Measurements from ENCODE around the gene EFS. TPM values are rescaled to one million over a fixed set of nuclear protein-coding genes. Genes with fewer than 3 reads are reported as not detected.
"Not testable (repeated sequence)": the region's sequence is repeated elsewhere in the genome, so short reads cannot be mapped to it uniquely, and the experiment has no call there.

EFS gene
- total RNA-seq, 1 experiment from 2014 or later, result not detected

DNA sequence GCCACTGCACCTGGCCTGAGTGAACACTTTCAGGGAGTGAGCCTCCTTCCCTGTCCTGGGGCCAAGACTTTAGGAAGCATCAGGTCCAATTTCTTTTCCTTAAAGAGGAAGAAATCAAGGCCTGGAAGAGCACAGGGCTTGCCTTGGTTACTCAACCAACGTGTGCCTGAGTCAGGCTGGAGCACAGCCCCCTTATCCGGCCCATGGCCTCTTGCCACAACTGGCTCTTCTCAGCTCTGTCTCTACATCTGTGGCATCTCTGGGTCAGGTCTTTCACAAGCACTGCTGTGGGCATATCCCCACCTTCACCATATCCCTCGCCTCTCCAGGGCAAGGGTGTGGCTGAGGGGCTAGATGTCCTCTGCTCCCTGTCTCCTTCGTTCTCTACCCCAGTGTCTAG lies 36.3 kb upstream of the EFS start:
- DNase-seq (ENCODE audit: low read depth, low spot score), result no peak
- in situ Hi-C loops (cut with HindIII; ENCODE audit: low pct_unique_long_range_greater_than_20kb, low sequenced_read_pairs), result no loop called here

DNA sequence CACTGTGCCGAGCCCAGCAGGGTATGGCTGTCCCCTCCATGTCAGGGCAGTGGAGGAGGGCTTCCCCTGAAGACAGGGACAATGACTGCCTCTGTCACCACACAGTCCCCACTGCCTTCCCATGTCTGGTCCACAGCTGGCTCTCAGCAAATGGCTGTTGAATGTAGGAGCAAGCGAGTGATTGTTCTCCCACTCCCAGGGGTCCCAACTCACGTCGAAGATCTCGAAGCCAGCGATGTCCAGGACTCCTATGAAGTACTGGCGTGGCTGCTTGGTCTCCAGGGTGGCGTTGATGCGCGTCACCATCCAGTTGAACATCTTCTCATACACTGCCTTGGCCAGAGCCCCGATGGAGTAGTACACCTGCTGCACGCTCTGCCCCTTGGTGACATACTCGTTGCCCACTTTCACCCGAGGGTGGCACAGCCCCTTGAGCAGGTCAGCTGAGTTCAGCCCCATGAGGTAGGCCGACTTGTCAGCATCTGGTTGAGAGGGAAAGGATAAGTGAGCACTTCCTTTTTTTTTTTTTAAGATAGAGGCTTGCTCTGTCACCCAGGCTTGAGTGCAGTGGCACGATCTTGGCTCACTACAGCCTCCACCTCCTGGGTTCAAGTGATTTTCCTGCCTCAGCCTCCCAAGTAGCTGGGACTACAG lies 35.7 kb upstream of the EFS start:
- in situ Hi-C loops (cut with HindIII; ENCODE audit: low pct_unique_long_range_greater_than_20kb, low sequenced_read_pairs); DNase-seq (ENCODE audit: low read depth, low spot score): not testable (repeated sequence)

DNA sequence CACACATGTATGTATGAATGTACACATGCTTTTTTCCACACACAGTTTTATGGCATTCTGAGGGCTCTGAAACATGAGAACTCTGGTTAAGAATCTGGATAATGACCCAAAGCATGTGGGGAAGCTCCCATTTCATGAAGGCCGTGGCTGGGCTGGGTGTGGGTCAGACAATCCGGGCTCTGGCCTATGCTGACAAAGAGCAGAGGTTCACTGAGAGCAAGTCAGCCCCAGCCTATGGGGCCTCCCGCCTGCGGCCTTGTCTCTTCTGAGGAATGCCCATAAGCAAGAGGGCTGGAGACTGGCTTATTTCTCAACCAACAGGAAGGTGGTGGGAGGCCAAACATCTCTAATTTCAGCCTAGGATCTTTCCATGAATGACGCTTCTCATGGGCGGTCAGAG lies 34.6 kb upstream of the EFS start:
- in situ Hi-C loops (cut with HindIII; ENCODE audit: low pct_unique_long_range_greater_than_20kb, low sequenced_read_pairs), result no loop called here
- no peak for DNase-seq (ENCODE audit: low read depth, low spot score)

DNA sequence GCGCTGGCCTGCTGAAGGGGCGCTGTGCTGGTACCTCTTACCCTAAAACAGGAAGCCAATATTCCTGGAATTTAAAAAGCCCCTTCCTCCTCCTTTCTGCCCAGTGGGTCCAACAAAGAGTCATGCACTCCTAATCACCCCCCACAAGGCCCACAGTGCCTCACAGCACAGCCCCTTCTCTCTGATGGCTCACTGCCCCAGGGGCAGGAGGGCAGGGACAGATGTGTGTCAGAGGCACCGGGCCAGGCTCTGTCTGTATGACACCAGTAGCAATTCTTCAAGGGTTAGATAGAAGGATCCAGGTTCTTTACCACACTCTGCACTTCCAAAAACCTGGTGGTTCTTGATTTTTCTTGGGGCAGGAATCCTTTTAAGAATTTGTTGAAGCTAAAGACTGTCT lies 34.2 kb upstream of the EFS start:
- DNase-seq (ENCODE audit: low read depth, low spot score), result no peak
- in situ Hi-C loops (cut with HindIII; ENCODE audit: low pct_unique_long_range_greater_than_20kb, low sequenced_read_pairs), result no loop called here

- in situ Hi-C loops (cut with HindIII; ENCODE audit: low pct_unique_long_range_greater_than_20kb, low sequenced_read_pairs), result no loop called here
- no peak for DNase-seq (ENCODE audit: low read depth, low spot score)
Measured at GRCh38 chr14:23398348-23398747, 33.4 kb upstream of the EFS start.

DNA sequence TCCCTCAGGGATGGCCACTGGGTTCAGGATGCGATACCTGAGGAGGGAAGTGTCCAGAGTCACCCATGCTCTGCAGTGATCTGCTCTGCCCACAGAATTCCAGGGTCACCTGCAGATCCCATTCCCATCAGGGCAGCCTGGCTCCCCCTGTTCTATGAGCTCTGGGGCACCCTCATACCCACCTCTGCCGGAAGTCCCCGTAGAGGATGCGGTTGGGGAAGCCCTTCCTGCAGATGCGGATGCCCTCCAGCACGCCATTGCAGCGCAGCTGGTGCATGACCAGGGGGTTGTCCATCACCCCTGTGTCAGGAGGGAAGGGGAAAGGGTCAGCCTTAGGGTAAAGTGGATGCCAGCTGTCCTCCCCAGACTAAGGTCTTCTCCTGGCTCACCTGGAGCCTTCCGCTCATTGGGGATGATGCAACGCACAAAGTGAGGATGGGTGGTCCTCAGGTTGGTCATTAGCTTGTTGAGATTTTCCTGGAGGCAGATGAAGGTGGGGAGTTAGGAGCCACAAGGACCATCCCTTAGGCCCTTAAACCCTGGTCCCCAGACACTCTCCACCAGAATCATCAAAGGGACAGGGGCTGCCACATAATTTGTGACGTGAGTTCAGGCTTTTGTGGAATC lies 31.9 kb upstream of the EFS start:
- in situ Hi-C loops (cut with HindIII; ENCODE audit: low pct_unique_long_range_greater_than_20kb, low sequenced_read_pairs), result no loop called here
- no peak for DNase-seq (ENCODE audit: low read depth, low spot score)

GRCh38 chr14:23396126-23396525 lies 31.2 kb upstream of the EFS start:
- DNase-seq (ENCODE audit: low read depth, low spot score), result no peak
- in situ Hi-C loops (cut with HindIII; ENCODE audit: low pct_unique_long_range_greater_than_20kb, low sequenced_read_pairs), result no loop called here

GRCh38 chr14:23392613-23393012 lies 27.6 kb upstream of the EFS start:
- DNase-seq (ENCODE audit: low read depth, low spot score), result no peak
- in situ Hi-C loops (cut with HindIII; ENCODE audit: low pct_unique_long_range_greater_than_20kb, low sequenced_read_pairs), result no loop called here

DNA sequence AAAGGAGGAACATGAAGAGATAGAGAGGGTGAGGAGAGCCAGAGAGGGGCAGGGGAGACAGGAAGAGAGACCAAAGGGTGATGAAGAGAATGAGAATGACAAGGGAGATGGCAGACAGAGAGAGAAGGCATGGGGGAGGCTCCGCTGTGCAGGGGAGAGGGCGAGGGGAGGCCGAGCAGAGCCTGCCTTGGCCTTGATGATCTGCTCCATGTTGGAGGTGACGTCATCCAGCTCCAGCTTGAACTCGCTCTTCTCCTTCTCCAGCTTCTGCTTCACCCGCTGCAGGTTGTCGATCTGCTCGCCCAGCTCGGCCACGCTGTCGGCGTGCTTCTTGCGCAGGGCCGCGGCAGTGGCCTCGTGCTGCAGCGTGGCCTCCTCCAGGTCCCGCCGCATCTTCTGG lies 24.9 kb upstream of the EFS start:
- in situ Hi-C loops (cut with HindIII; ENCODE audit: low pct_unique_long_range_greater_than_20kb, low sequenced_read_pairs); DNase-seq (ENCODE audit: low read depth, low spot score): not testable (repeated sequence)

GRCh38 chr14:23389396-23389795 lies 24.4 kb upstream of the EFS start:
- no peak for DNase-seq (ENCODE audit: low read depth, low spot score)
- in situ Hi-C loops (cut with HindIII; ENCODE audit: low pct_unique_long_range_greater_than_20kb, low sequenced_read_pairs), result no loop called here

DNA sequence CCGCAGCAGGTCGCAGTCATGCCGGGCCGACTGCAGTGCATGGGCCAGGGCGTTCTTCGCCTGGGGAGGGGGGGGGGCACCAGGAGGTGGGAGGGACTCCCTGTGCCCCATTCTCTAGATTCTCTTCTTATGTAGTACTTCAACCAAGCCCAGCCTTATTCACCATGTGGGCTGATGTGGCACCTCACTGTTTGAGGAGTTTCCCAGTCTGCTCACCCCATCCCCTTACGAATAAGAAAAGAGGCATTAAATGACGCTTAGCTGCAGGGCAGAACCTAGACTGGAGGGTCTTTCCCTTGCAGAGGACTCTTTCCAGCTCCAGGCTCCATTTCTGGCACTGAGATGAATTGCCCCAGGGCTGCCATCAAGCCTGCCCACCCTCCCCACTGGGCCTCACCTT lies 24.0 kb upstream of the EFS start:
- in situ Hi-C loops (cut with HindIII; ENCODE audit: low pct_unique_long_range_greater_than_20kb, low sequenced_read_pairs), result no loop called here
- DNase-seq (ENCODE audit: low read depth, low spot score), result no peak

- DNase-seq (ENCODE audit: low read depth, low spot score), result no peak
- in situ Hi-C loops (cut with HindIII; ENCODE audit: low pct_unique_long_range_greater_than_20kb, low sequenced_read_pairs), result no loop called here
Measured at GRCh38 chr14:23387916-23388882, 23.2 kb upstream of the EFS start.

GRCh38 chr14:23386999-23387398 lies 22.0 kb upstream of the EFS start:
- in situ Hi-C loops (cut with HindIII; ENCODE audit: low pct_unique_long_range_greater_than_20kb, low sequenced_read_pairs), result no loop called here
- DNase-seq (ENCODE audit: low read depth, low spot score), result no peak

DNA sequence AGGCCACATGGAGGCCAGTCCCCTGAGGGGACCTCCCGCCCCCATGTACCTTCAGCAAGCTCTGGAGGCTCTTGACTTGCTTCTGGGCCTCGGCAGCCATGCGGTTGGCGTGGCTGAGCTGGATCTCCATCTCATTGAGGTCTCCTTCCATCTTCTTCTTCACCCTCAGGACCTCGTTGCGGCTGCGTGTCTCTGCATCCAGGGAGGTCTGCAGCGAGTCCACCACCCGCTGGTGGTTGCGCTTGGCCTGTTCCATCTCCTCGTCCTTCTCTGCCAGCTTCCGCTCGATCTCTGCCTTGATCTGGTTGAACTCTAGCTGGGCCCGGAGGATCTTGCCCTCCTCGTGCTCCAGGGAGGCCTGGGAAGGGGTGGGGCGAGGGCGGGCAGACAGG lies 21.3 kb upstream of the EFS start:
- DNase-seq (ENCODE audit: low read depth, low spot score); in situ Hi-C loops (cut with HindIII; ENCODE audit: low pct_unique_long_range_greater_than_20kb, low sequenced_read_pairs): not testable (repeated sequence)

DNA sequence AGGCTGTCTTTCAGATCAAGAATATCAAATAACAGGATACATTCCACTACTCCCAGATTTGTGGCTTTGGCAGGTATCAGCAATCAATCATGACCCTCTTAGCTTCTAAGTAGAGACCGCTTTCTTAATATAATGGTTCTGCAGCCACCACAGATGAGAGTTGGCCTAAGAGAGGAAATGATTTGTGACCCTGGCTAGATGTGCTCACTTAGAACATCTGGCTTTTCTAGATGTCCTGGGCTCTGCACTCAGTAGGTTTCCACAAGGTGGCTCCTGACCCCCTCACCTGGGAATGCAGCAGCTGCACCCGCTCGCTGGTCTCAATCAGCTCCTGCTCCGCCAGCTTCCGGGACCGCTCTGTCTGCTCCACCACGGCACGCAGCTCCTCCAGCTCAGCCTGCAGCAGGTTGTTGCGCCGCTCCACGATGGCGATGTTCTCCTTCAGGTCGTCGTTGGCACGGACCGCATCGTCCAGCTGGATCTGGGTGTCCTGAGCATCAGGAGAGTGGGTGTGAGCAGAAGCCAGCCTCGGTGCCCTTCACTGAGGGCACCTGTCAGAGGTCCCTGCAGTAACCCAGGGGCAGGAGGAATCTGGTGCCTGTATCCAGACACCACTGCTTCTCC lies 20.8 kb upstream of the EFS start:
- DNase-seq (ENCODE audit: low read depth, low spot score), result no peak
- in situ Hi-C loops (cut with HindIII; ENCODE audit: low pct_unique_long_range_greater_than_20kb, low sequenced_read_pairs), result no loop called here

GRCh38 chr14:23385244-23385641 lies 20.3 kb upstream of the EFS start:
- no peak for DNase-seq (ENCODE audit: low read depth, low spot score)
- in situ Hi-C loops (cut with HindIII; ENCODE audit: low pct_unique_long_range_greater_than_20kb, low sequenced_read_pairs), result no loop called here

DNA sequence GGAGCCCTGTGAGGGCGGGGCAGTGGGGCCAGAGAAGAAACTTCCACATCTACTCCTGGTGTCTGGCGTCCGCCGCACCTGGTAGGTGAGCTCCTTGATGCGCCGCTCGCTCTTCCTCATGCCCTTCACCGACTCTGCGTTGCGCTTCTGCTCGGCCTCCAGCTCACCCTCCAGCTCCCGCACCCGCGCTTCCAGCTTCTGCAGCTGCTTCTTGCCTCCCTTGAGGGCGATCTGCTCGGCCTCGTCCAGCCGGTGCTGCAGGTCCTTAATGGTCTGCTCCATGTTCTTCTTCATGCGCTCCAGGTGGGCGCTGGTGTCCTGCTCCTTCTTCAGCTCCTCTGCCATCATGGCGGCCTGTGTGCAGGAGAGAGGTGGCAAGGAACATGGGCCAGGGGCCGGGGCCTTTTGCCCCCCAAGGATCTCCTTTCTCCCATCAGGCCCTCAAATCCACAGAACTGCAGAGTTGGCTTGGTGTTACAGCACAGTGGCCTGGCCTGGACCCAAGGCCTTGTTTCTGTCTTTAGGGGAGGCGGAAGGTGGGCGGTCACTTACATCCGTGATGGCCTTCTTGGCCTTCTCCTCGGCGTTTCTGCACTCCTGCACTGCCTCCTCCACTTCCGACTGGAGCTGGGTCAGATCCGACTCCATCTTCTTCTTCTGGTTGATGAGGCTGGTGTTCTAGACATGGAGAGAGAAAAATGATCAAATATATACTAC lies 19.6 kb upstream of the EFS start:
- no peak for DNase-seq (ENCODE audit: low read depth, low spot score)
- in situ Hi-C loops (cut with HindIII; ENCODE audit: low pct_unique_long_range_greater_than_20kb, low sequenced_read_pairs), result no loop called here
